ENCODE measurements around the gene TTC23. TPM values are rescaled to one million over a fixed set of nuclear protein-coding genes. Genes with fewer than 3 reads are reported as not detected.

Gene TTC23
- total RNA-seq, 2 experiments from 2014 or later = 0.19 to 0.81 TPM

DNA sequence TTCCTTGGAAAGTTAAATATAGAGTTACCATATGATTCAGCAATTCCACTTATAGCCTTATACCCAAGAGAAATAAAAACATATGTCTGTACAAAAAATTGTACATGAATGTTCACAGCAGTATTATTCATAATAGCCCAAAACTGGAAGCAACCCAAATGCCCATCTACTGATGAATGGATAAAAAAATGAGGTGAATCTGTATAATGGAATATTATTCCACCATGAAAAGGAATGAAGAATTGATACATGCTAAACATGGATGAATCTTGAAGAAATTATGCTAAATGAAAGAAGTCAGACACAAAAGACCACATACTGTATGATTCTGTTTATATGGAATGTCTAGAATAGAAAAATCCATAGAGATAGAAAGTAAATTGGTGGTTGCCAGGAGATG lies 61.4 kb downstream of the TTC23 start:
- intact Hi-C loops (cut with DNase I, micrococcal nuclease) = no loop called here
- TF ChIP-seq, protein P1, sequence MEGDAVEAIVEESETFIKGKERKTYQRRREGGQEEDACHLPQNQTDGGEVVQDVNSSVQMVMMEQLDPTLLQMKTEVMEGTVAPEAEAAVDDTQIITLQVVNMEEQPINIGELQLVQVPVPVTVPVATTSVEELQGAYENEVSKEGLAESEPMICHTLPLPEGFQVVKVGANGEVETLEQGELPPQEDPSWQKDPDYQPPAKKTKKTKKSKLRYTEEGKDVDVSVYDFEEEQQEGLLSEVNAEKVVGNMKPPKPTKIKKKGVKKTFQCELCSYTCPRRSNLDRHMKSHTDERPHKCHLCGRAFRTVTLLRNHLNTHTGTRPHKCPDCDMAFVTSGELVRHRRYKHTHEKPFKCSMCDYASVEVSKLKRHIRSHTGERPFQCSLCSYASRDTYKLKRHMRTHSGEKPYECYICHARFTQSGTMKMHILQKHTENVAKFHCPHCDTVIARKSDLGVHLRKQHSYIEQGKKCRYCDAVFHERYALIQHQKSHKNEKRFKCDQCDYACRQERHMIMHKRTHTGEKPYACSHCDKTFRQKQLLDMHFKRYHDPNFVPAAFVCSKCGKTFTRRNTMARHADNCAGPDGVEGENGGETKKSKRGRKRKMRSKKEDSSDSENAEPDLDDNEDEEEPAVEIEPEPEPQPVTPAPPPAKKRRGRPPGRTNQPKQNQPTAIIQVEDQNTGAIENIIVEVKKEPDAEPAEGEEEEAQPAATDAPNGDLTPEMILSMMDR (IDR thresholded peaks at IDR 0.05) = no peak
- ATAC-seq (ENCODE audit: poor library complexity) = no peak
- H3K4me3 Mint-ChIP-seq = no peak overlapping the region
- Histone ChIP-seq H3K4me1 (ENCODE audit: insufficient read depth, low read length) (no peaks in the 10 kb centered on the region), H3K27ac (ENCODE audit: low read depth in 1 of 2, low read length in 2 of 2) (no peak overlapping the region), H3K36me3 (ENCODE audit: insufficient read depth, low read length) (no peaks in the 10 kb centered on the region), H3K27me3 (ENCODE audit: control insufficient read depth in 1 of 2, insufficient read depth in 2 of 2, low read length in 2 of 2) (no peaks in the 10 kb centered on the region), H3K9me3 (ENCODE audit: control insufficient read depth in 1 of 2, insufficient read depth in 1 of 2, low read length in 2 of 2) (no peaks in the 10 kb centered on the region), H3K4me3 (ENCODE audit: low read length) (no peak overlapping the region)
- H3K4me1 Mint-ChIP-seq (ENCODE audit: low read depth) = no peaks in the 10 kb centered on the region
- no peaks in the 10 kb centered on the region for H3K36me3 Mint-ChIP-seq (ENCODE audit: low read depth)
- DNase-seq = no peak
- ChIA-PET POLR2A (no interaction called here), CTCF (no interaction called here)
- no peak overlapping the region for H3K27ac Mint-ChIP-seq
- no peaks in the 10 kb centered on the region for H3K9me3 Mint-ChIP-seq
- peaks cover 4% of the 10 kb centered on the region for H3K27me3 Mint-ChIP-seq

DNA sequence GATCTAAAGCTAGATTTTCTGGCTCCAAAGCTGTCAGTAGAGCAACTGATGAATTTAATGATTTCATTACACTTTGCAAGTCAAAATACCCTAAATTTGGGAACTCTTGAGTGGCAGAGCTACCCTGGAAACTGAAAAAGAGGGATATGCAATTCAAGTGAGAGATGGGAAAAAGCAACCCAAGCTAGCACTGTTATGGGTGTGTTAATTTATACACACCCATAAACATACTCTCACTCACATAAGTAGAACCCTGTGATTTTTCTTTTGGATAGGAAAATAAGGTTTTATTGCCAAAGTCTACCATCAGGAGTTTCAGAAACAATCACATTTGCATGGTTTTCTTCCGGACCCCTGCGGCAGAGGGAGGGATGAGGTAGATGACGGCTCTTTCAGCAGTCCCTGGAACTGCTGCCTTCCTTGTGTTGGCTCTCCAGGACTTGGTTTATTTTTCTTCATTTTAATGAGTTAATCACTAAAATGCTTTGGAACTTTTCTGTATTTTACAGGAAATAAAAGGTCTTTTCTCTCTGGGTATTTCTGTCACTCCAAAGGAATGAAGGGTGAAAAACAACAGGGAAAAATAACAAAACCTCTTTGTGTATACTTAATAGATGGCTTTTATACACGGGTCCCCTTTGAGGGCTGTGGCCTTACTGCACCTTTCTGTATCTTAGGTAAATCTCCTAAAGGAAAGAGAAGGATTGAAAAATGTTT lies 63.8 kb downstream of the TTC23 start:
- ChIA-PET CTCF (no interaction called here), POLR2A (no interaction called here)
- Histone ChIP-seq H3K4me1 (ENCODE audit: insufficient read depth, low read length) (no peaks in the 10 kb centered on the region), H3K9me3 (ENCODE audit: control insufficient read depth in 1 of 2, insufficient read depth in 1 of 2, low read length in 2 of 2) (no peaks in the 10 kb centered on the region), H3K27me3 (ENCODE audit: control insufficient read depth in 1 of 2, insufficient read depth in 2 of 2, low read length in 2 of 2) (no peaks in the 10 kb centered on the region), H3K4me3 (ENCODE audit: low read length) (no peak overlapping the region), H3K36me3 (ENCODE audit: insufficient read depth, low read length) (no peaks in the 10 kb centered on the region), H3K27ac (ENCODE audit: low read depth in 1 of 2, low read length in 2 of 2) (no peak overlapping the region)
- DNase-seq (no peak), ATAC-seq (ENCODE audit: poor library complexity) (no peak)
- H3K36me3 Mint-ChIP-seq (ENCODE audit: low read depth) = no peaks in the 10 kb centered on the region
- no peak overlapping the region for H3K27ac Mint-ChIP-seq
- TF ChIP-seq, protein P1 (IDR thresholded peaks at IDR 0.05) = no peak
- intact Hi-C loops (cut with DNase I, micrococcal nuclease) = no loop called here
- no peaks in the 10 kb centered on the region for H3K27me3 Mint-ChIP-seq
- H3K4me1 Mint-ChIP-seq (ENCODE audit: low read depth) = no peaks in the 10 kb centered on the region
- H3K4me3 Mint-ChIP-seq = no peak overlapping the region
- no peaks in the 10 kb centered on the region for H3K9me3 Mint-ChIP-seq

DNA sequence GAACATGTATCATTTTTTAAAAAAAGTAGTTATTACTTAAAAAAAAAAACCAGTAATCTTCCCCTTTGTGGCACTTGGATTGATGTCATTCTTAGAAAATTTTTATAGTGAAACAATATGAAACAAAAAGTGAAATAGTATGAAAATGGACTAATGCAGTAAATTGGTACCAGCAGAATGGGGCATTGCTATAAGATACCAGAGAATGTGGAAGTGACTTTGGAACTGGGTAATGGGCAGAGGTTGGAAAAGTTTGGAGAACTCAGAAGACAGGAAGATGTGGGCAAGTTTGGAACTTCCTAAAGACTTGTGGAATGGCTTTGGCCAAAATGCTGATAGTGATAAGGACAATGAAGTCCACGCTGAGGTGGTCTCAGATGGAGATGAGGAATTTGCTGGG lies 66.6 kb downstream of the TTC23 start:
- Histone ChIP-seq H3K27ac (ENCODE audit: low read depth in 1 of 2, low read length in 2 of 2) (no peak overlapping the region), H3K4me1 (ENCODE audit: insufficient read depth, low read length) (no peaks in the 10 kb centered on the region), H3K4me3 (ENCODE audit: low read length) (no peak overlapping the region), H3K9me3 (ENCODE audit: control insufficient read depth in 1 of 2, insufficient read depth in 1 of 2, low read length in 2 of 2) (no peaks in the 10 kb centered on the region), H3K36me3 (ENCODE audit: insufficient read depth, low read length) (no peaks in the 10 kb centered on the region), H3K27me3 (ENCODE audit: control insufficient read depth in 1 of 2, insufficient read depth in 2 of 2, low read length in 2 of 2) (no peaks in the 10 kb centered on the region)
- TF ChIP-seq, protein P1 (IDR thresholded peaks at IDR 0.05) = no peak
- H3K36me3 Mint-ChIP-seq (ENCODE audit: low read depth) = no peaks in the 10 kb centered on the region
- ChIA-PET CTCF (no interaction called here), POLR2A (no interaction called here)
- H3K27me3 Mint-ChIP-seq = no peaks in the 10 kb centered on the region
- no peak for ATAC-seq (ENCODE audit: poor library complexity)
- H3K27ac Mint-ChIP-seq = no peak overlapping the region
- H3K4me1 Mint-ChIP-seq (ENCODE audit: low read depth) = no peaks in the 10 kb centered on the region
- no peaks in the 10 kb centered on the region for H3K9me3 Mint-ChIP-seq
- no peak for DNase-seq
- no peak overlapping the region for H3K4me3 Mint-ChIP-seq
- intact Hi-C loops (cut with DNase I, micrococcal nuclease) = no loop called here
